GM06990 (cell line): ENCODE results near the gene PRR5L.

Source experiments
- DNase-seq: peaks from one replicate; pipeline ENCODE4 v3.0.0-alpha.2; 2011; ENCODE audit not compliant: insufficient read length; ENCODE audit errors: extremely low read depth
- H3K27me3 ChIP-seq: replicated peaks from 2 replicates; pipeline ENCODE4 v1.6.0; 2011; ENCODE audit warnings: low read length; ENCODE audit not compliant: control insufficient read depth, insufficient read depth
- H3K36me3 ChIP-seq: 2 replicates; pipeline ENCODE4 v1.5.1; 2011; ENCODE audit warnings: low read length; ENCODE audit not compliant: control insufficient read depth, insufficient read depth
- H3K4me3 ChIP-seq: replicated peaks from 2 replicates; pipeline ENCODE4 v1.5.1; 2011; ENCODE audit warnings: low read depth, mild to moderate bottlenecking, control low read depth, low read length
- TF ChIP-seq, protein P1 (sequence below): IDR thresholded peaks from 2 replicates; pipeline ENCODE4 v1.5.1; 2011; ENCODE audit warnings: low read length, control low read depth, mild to moderate bottlenecking, inconsistent platforms; ENCODE audit not compliant: insufficient read depth, poor library complexity, severe bottlenecking

The PRR5L gene

DNA sequence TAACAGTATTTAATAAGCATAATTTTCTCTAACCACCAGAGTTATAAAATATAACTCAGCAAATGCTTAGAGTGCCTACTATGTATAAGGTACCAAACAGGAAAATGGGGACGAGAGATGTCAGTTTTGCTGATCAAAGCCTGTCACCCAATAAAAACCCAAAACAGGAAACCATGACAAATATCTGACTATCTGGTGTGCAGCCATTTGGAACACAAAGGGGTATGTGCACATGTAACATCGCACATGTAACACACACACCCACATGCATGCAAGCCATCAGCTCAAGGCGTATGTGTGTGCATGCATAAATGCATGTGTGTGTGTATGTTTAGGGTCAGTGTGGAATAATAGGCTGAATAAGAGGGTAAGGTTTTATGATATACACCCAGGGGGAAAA, 64.2 kb downstream of the PRR5L start:
- Histone ChIP-seq H3K4me3 (no peak overlapping the region), H3K27me3 (no peaks in the 10 kb centered on the region), H3K36me3 (no peaks in the 10 kb centered on the region)
- TF ChIP-seq, protein P1, sequence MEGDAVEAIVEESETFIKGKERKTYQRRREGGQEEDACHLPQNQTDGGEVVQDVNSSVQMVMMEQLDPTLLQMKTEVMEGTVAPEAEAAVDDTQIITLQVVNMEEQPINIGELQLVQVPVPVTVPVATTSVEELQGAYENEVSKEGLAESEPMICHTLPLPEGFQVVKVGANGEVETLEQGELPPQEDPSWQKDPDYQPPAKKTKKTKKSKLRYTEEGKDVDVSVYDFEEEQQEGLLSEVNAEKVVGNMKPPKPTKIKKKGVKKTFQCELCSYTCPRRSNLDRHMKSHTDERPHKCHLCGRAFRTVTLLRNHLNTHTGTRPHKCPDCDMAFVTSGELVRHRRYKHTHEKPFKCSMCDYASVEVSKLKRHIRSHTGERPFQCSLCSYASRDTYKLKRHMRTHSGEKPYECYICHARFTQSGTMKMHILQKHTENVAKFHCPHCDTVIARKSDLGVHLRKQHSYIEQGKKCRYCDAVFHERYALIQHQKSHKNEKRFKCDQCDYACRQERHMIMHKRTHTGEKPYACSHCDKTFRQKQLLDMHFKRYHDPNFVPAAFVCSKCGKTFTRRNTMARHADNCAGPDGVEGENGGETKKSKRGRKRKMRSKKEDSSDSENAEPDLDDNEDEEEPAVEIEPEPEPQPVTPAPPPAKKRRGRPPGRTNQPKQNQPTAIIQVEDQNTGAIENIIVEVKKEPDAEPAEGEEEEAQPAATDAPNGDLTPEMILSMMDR: no peak
- peak; percentile 38 for DNase-seq

DNA sequence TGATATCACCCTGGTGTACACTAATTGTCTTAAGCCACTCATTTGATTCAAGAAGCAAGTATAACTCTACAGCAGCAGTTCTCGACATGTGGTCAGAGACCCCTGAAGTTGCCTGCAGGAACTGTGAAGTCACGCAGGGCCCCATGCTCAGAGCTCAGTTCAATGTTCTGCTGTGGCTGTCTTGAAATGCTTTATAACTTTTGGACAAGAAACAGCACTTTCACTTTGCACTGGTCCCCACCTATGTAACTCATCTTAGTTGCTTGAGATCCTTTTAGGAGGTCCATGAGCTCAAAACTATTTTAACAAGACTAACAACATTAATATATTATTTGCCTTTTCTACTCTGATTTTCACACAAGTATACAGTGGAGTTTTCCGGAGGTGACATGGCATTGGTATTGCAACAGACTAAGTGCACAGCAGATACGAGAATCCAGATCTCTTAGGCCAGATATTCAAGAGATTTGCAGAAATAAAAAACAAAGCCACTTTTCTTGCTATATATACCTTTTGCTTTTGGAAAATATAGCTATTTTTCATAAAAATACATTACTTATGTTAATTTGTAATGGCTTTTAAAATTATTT, 64.8 kb downstream of the PRR5L start:
- no peaks in the 10 kb centered on the region for H3K36me3 ChIP-seq
- H3K27me3 ChIP-seq: no peaks in the 10 kb centered on the region
- TF ChIP-seq, protein P1: no peak
- DNase-seq: no peak
- no peak overlapping the region for H3K4me3 ChIP-seq

DNA sequence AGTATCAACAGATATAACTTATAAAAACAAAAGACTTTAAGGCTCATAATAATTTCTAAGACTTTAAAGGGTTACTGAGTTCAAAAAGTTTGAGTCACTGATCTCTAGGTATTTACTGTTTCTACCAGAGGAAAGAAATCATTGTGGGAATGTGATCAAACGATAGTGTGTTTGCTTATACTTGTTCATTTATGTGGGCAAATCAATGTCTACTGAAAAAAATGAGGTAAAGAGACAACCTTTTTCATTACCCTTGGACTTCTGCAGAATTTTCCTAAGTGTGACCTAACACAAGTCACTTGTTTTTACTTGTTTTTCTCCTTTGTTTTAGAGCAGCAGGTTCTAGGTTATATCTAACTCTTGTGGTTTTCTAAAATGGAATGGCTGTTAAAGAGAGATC, 65.4 kb downstream of the PRR5L start:
- no peaks in the 10 kb centered on the region for H3K27me3 ChIP-seq
- no peaks in the 10 kb centered on the region for H3K36me3 ChIP-seq
- no peak overlapping the region for H3K4me3 ChIP-seq
- TF ChIP-seq, protein P1: no peak
- DNase-seq: no peak

DNA sequence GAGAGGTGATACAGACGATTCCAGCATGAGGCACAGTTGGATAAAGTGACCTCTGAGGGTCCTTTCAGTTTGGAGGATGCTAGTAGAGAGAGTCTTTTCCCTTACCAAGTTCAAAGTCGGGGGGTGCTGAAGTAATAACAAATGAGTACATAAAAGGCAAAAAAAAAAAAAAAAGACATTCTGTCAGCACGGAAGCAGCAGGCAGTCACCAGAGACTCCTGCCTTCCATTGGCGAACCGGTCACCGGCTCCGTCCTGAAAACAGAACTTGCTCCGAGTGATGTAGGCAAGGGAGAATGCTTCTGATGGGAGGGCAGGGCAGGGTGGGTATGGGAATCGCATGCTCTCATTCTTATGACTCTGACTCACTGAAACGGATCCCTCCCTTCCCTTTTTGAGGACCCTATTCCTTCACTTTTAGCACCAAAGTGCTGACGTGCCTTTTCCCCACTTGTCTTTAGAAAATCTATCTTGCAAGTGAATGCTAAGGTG, 65.9 kb downstream of the PRR5L start:
- no peak for DNase-seq

DNA sequence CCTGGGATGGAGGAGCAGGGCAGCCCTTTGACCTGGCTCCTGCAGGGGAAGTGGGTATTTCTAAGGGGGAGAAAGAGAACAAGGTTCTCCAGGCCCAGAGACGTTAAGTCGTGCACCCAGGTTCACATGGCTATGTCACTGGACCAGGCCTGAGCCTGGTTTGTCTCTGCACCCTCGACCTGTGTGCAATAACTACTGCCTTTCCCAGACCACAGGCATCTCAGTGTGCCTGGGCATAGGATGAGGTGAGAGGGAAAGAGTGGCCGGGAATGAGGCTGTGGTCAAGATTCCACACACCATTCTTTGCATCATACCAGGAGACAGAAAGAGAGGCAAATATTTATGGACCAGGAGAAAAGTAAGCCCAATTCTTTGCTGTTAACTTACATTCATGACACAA, 66.8 kb downstream of the PRR5L start:
- no peak for DNase-seq
- TF ChIP-seq, protein P1: no peak
- H3K36me3 ChIP-seq: no peaks in the 10 kb centered on the region
- H3K4me3 ChIP-seq: no peak overlapping the region
- no peaks in the 10 kb centered on the region for H3K27me3 ChIP-seq

More for the DNA sequence above, 65.9 kb downstream of the PRR5L start:
- TF ChIP-seq, protein P1: no peak
- H3K36me3 ChIP-seq: no peaks in the 10 kb centered on the region
- no peaks in the 10 kb centered on the region for H3K27me3 ChIP-seq
- H3K4me3 ChIP-seq: no peak overlapping the region
